ENCODE measurements around the gene IQCF5. TPM values are rescaled to one million over a fixed set of nuclear protein-coding genes. Genes with fewer than 3 reads are reported as not detected.

IQCF5 gene
- total and polyA plus RNA-seq, 2 donors (not counting 3 experiments of a cell fraction or from before 2014, with no cell fraction given): not detected

DNA sequence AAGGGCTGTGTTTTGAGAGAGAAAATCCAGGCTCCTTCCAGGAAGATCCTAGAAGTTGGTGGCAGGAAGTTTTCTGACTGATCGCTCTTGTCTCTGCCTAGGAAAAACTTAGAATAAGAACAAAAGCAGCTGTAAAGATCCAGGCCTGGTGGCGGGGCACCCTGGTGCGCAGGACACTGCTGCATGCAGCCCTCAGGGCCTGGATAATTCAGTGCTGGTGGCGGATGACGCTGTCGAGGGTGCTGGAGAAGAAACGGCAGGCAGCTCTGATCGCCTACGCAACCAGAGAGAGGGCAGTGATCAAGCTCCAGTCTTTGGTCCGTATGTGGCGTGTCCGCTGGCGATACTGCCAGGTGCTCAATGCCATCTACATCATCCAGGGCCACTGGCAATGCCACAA lies 12.5 kb downstream of the IQCF5 start:
- BruUV-seq (replicated peaks): no TSS peak
- Histone ChIP-seq H3K79me2 (ENCODE audit: control insufficient read depth, insufficient read depth, low read length) (no peaks in the 10 kb centered on the region), H3K27ac (ENCODE audit: insufficient read depth, low read depth, low read length) (no peak overlapping the region), H3K36me3 (ENCODE audit: control insufficient read depth in 2 of 2, extremely low read depth in 1 of 2, insufficient read depth in 2 of 2, low read length in 2 of 2) (no peaks in the 10 kb centered on the region), H3K4me3 (replicated peaks in 1 of 3; ENCODE audit: insufficient read depth in 1 of 3, low read depth in 1 of 3, low read length in 3 of 3) (no peak overlapping the region), H4K20me1 (replicated peaks; ENCODE audit: control insufficient read depth, extremely low read depth, insufficient read depth, low read length) (no peaks in the 10 kb centered on the region), H3K27me3 (ENCODE audit: control insufficient read depth in 2 of 2, insufficient read depth in 2 of 2, low read length in 2 of 2) (peaks cover 0 to 7% of the 10 kb centered on the region in 2 experiments), H3K4me1 (ENCODE audit: control insufficient read depth, extremely low read depth, insufficient read depth, low read length) (no peaks in the 10 kb centered on the region), H3K9ac (replicated peaks; ENCODE audit: extremely low read depth, insufficient read depth, low read length) (no peak overlapping the region), H3K9me3 (replicated peaks; ENCODE audit: control insufficient read depth, insufficient read depth, low read length) (no peaks in the 10 kb centered on the region), H2AFZ (ENCODE audit: low read depth, low read length) (no peak overlapping the region), H3K9me1 (replicated peaks; ENCODE audit: control insufficient read depth, extremely low read depth, insufficient read depth, low read length) (no peaks in the 10 kb centered on the region), H3K4me2 (ENCODE audit: insufficient read depth, low read length) (no peak overlapping the region)
- no peak for DNase-seq (ENCODE audit: low read depth, low spot score)
- intact Hi-C loops (cut with micrococcal nuclease) (no loop called here), dilution Hi-C loops (cut with MboI; ENCODE audit: extremely low pct_ligation_motif_present, low sequenced_read_pairs) (no loop called here)
- POLR2A ChIA-PET: no interaction called here
- TF ChIP-seq MYC (IDR thresholded peaks at IDR 0.05; ENCODE audit: low read depth, low read length) (no peak), POLR2A (IDR thresholded peaks at IDR 0.05; ENCODE audit: low read depth, low read length) (no peak), EZH2 (IDR thresholded peaks at IDR 0.05; ENCODE audit: borderline replicate concordance, low read depth, low read length, severe bottlenecking) (no peak), JUN (IDR thresholded peaks at IDR 0.05; ENCODE audit: borderline replicate concordance, insufficient read depth, insufficient read length, low read depth) (no peak), POLR2AphosphoS5 (IDR thresholded peaks at IDR 0.05; ENCODE audit: insufficient read depth, low read depth, low read length) (no peak)
- TF ChIP-seq, protein P1, sequence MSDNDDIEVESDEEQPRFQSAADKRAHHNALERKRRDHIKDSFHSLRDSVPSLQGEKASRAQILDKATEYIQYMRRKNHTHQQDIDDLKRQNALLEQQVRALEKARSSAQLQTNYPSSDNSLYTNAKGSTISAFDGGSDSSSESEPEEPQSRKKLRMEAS (IDR thresholded peaks at IDR 0.05; ENCODE audit: insufficient read depth, insufficient read length): no peak
- FAIRE-seq: no peak
- CTCF ChIA-PET: no interaction called here

DNA sequence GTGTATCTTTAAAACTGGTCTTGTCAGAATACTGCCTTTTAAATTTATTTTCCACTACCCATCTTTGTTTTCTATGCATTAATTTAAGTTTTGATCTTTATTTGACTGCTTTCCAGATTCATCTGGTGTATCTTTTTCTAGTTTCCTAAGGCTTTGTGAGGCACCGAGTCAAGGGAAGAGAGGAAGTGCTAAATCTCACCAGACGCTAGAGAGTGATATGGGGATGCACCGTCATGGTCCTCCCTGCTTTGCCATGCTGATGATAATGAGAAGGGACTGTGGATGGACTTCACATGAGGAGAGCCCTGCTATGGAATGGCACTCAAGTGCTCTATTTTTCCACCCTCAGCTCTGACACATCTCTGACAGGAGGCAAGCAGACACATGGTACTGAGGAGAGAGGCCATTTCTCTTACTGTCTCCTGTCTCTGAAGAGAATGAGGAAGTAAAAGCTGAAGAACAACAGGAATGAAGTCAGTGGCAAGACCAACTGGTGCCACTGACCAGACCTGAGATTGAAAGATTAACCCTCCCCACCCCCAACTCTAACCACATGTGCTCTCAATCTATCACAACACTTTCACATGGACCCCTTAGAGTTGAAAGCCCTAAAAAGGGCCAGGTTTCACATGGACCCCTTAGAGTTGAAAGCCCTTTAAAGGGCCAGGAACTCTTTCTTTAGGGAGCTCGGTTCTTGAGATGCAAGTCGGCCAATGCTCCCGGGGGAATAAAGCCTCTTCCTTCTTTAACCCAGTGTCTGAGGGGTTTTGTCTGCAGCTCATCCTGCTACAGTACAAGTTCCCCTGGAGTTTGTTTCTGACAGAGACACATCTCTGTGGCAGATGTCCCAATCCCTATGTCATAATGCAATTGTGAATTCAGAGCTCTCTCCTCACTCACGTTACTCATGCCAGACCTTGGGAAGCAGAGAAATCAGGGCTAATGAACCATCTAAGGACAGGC lies 14.4 kb downstream of the IQCF5 start, which contains the start of gene IQCF2:
Gene IQCF2, plus strand, starts transcription at position 913 of the 963 bp plus-strand sequence. CDS start 52 bp downstream, outside the sequence.
- ChIA-PET POLR2A (no interaction called here), CTCF (no interaction called here)
- Histone ChIP-seq H4K20me1 (replicated peaks; ENCODE audit: control insufficient read depth, extremely low read depth, insufficient read depth, low read length) (no peaks in the 10 kb centered on the region), H3K9me1 (replicated peaks; ENCODE audit: control insufficient read depth, extremely low read depth, insufficient read depth, low read length) (no peaks in the 10 kb centered on the region), H3K9ac (replicated peaks; ENCODE audit: extremely low read depth, insufficient read depth, low read length) (no peak within 1 kb of the TSS), H2AFZ (ENCODE audit: low read depth, low read length) (no peak within 1 kb of the TSS), H3K4me3 (replicated peaks in 1 of 3; ENCODE audit: insufficient read depth in 1 of 3, low read depth in 1 of 3, low read length in 3 of 3) (no peak within 1 kb of the TSS), H3K79me2 (ENCODE audit: control insufficient read depth, insufficient read depth, low read length) (no peaks in the 10 kb centered on the region), H3K9me3 (replicated peaks; ENCODE audit: control insufficient read depth, insufficient read depth, low read length) (no peaks in the 10 kb centered on the region), H3K4me1 (ENCODE audit: control insufficient read depth, extremely low read depth, insufficient read depth, low read length) (no peaks in the 10 kb centered on the region), H3K36me3 (ENCODE audit: control insufficient read depth in 2 of 2, extremely low read depth in 1 of 2, insufficient read depth in 2 of 2, low read length in 2 of 2) (no peaks in the 10 kb centered on the region), H3K27me3 (ENCODE audit: control insufficient read depth in 2 of 2, insufficient read depth in 2 of 2, low read length in 2 of 2) (no peaks in the 10 kb centered on the region), H3K27ac (ENCODE audit: insufficient read depth, low read depth, low read length) (no peak within 1 kb of the TSS), H3K4me2 (ENCODE audit: insufficient read depth, low read length) (no peak within 1 kb of the TSS)
- FAIRE-seq (no peak), DNase-seq (ENCODE audit: low read depth, low spot score) (no peak)
- no TSS peak for BruUV-seq (replicated peaks)
- dilution Hi-C loops (cut with MboI; ENCODE audit: extremely low pct_ligation_motif_present, low sequenced_read_pairs): no loop called here
- intact Hi-C loops (cut with micrococcal nuclease): no loop called here
- TF ChIP-seq GATA2 (IDR thresholded peaks at IDR 0.05; ENCODE audit: insufficient read depth, insufficient read length, low read depth, low read length) (no peak), FOS (IDR thresholded peaks at IDR 0.05; ENCODE audit: borderline replicate concordance, insufficient read depth, low read length) (no peak), JUN (IDR thresholded peaks at IDR 0.05; ENCODE audit: borderline replicate concordance, insufficient read depth, insufficient read length, low read depth) (no peak), EZH2 (IDR thresholded peaks at IDR 0.05; ENCODE audit: borderline replicate concordance, low read depth, low read length, severe bottlenecking) (no peak), POLR2AphosphoS5 (IDR thresholded peaks at IDR 0.05; ENCODE audit: insufficient read depth, low read depth, low read length) (no peak), MYC (IDR thresholded peaks at IDR 0.05; ENCODE audit: low read depth, low read length) (no peak), POLR2A (IDR thresholded peaks at IDR 0.05; ENCODE audit: low read depth, low read length) (no peak)
- TF ChIP-seq, protein P1 (IDR thresholded peaks at IDR 0.05; ENCODE audit: insufficient read depth, insufficient read length): no peak
- TF ChIP-seq, protein P2, sequence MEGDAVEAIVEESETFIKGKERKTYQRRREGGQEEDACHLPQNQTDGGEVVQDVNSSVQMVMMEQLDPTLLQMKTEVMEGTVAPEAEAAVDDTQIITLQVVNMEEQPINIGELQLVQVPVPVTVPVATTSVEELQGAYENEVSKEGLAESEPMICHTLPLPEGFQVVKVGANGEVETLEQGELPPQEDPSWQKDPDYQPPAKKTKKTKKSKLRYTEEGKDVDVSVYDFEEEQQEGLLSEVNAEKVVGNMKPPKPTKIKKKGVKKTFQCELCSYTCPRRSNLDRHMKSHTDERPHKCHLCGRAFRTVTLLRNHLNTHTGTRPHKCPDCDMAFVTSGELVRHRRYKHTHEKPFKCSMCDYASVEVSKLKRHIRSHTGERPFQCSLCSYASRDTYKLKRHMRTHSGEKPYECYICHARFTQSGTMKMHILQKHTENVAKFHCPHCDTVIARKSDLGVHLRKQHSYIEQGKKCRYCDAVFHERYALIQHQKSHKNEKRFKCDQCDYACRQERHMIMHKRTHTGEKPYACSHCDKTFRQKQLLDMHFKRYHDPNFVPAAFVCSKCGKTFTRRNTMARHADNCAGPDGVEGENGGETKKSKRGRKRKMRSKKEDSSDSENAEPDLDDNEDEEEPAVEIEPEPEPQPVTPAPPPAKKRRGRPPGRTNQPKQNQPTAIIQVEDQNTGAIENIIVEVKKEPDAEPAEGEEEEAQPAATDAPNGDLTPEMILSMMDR (IDR thresholded peaks at IDR 0.05; ENCODE audit: extremely low read depth in 1 of 2, insufficient read depth in 1 of 2, low read depth in 1 of 2, low read length in 2 of 2): no peak

Data from endothelial cell of umbilical vein (primary cell).